GM23338 (cell line): ENCODE data around the gene GP1BB. TPM values are rescaled to one million over a fixed set of nuclear protein-coding genes. Genes with fewer than 3 reads are reported as not detected.

Experiments used
- ATAC-seq: fragments of 200-7000 bp; cut with Tn5 transposase; 3 replicates; pipeline ENCODE4 v1.9.1; 2020
- DNase-seq: peaks from one replicate; pipeline ENCODE4 v3.0.0-alpha.2; 2015; ENCODE audit warnings: low spot score
- H2AFZ ChIP-seq: fragments of 200-600 bp; sonication (generic); 2 replicates; pipeline ENCODE4 v1.8.0; 2016; ENCODE audit warnings: antibody characterized with exemption, mild to moderate bottlenecking, moderate library complexity
- H3F3A ChIP-seq: fragments of 200-600 bp; sonication (generic); replicated peaks from 2 replicates; pipeline ENCODE4 v1.8.0; 2017; ENCODE audit warnings: antibody characterized with exemption, mixed run types, low read depth
- H3K27ac ChIP-seq: fragments of 200-600 bp; sonication (generic); 2 replicates; pipeline ENCODE4 v1.6.1; 2016; ENCODE audit warnings: low read depth
- H3K27me3 ChIP-seq: fragments of 200-600 bp; sonication (generic); 2 replicates; pipeline ENCODE4 v1.8.0; 2016; ENCODE audit warnings: mild to moderate bottlenecking, mixed run types, moderate library complexity; ENCODE audit not compliant: insufficient read depth
- H3K36me3 ChIP-seq: fragments of 200-600 bp; sonication (generic); 2 replicates; pipeline ENCODE4 v1.8.0; 2016; ENCODE audit warnings: mild to moderate bottlenecking; ENCODE audit not compliant: insufficient read depth
- H3K4me1 ChIP-seq: fragments of 200-600 bp; sonication (generic); 2 replicates; pipeline ENCODE4 v1.8.0; 2016; ENCODE audit warnings: mild to moderate bottlenecking, moderate library complexity; ENCODE audit not compliant: insufficient read depth
- H3K4me2 ChIP-seq: fragments of 200-600 bp; sonication (generic); 2 replicates; pipeline ENCODE4 v1.7.1; 2017; ENCODE audit warnings: mixed run types
- H3K4me3 ChIP-seq: fragments of 200-600 bp; sonication (generic); 2 replicates; pipeline ENCODE4 v1.6.1; 2016; ENCODE audit warnings: mixed run types
- H3K79me2 ChIP-seq: fragments of 200-600 bp; sonication (generic); replicated peaks from 2 replicates; pipeline ENCODE4 v1.8.0; 2017; ENCODE audit warnings: mild to moderate bottlenecking; ENCODE audit not compliant: insufficient read depth
- H3K9me2 ChIP-seq: fragments of 200-600 bp; sonication (generic); 2 replicates; pipeline ENCODE4 v1.8.0; 2017; ENCODE audit not compliant: insufficient read depth
- H4K20me1 ChIP-seq: fragments of 200-600 bp; sonication (generic); replicated peaks from 2 replicates; pipeline ENCODE4 v1.8.0; 2017; ENCODE audit warnings: mild to moderate bottlenecking; ENCODE audit not compliant: insufficient read depth
- H3K27ac Mint-ChIP-seq: 2 replicates; pipeline ENCODE4 v1.8.0; 2020; ENCODE audit warnings: inconsistent platforms, mild to moderate bottlenecking, moderate library complexity, mixed read lengths
- H3K27me3 Mint-ChIP-seq: 3 replicates; pipeline ENCODE4 v1.8.0; 2022; ENCODE audit warnings: low read depth, mild to moderate bottlenecking, moderate library complexity, mixed read lengths, inconsistent platforms; ENCODE audit not compliant: insufficient read depth, poor library complexity
- H3K36me3 Mint-ChIP-seq: 3 replicates; pipeline ENCODE4 v1.8.0; 2021; ENCODE audit warnings: low read depth, mild to moderate bottlenecking, inconsistent platforms, moderate library complexity, mixed read lengths
- H3K4me1 Mint-ChIP-seq: 3 replicates; pipeline ENCODE4 v1.8.0; 2020; ENCODE audit warnings: mild to moderate bottlenecking, inconsistent platforms, mixed read lengths
- H3K4me3 Mint-ChIP-seq: 3 replicates; pipeline ENCODE4 v1.8.0; 2021; ENCODE audit warnings: moderate library complexity, mild to moderate bottlenecking, inconsistent platforms, mixed read lengths
- H3K9me3 Mint-ChIP-seq: 3 replicates; pipeline ENCODE4 v1.8.0; 2020; ENCODE audit warnings: moderate library complexity, mild to moderate bottlenecking, inconsistent platforms, mixed read lengths
- CREB1 ChIP-seq: fragments of 250-450 bp; sonication (Bioruptor Pico); IDR thresholded peaks from 2 replicates; pipeline ENCODE4 v1.5.0; 2020; ENCODE audit warnings: low read depth, mild to moderate bottlenecking, moderate library complexity
- EZH2 ChIP-seq: fragments of 200-600 bp; sonication (generic); IDR thresholded peaks from one replicate; pipeline ENCODE4 v1.8.0; 2017; ENCODE audit warnings: antibody characterized with exemption, mild to moderate bottlenecking, low read depth; ENCODE audit not compliant: unreplicated experiment
- EZH2phosphoT487 ChIP-seq: fragments of 200-600 bp; sonication (generic); IDR thresholded peaks from one replicate; pipeline ENCODE4 v1.8.1; 2018; ENCODE audit warnings: antibody characterized with exemption; ENCODE audit not compliant: unreplicated experiment
- JUNB ChIP-seq: IDR thresholded peaks from one replicate; pipeline ENCODE4 v1.6.1; 2016; ENCODE audit warnings: antibody characterized with exemption; ENCODE audit not compliant: unreplicated experiment
- NANOG ChIP-seq: IDR thresholded peaks from 2 replicates; pipeline ENCODE4 v1.6.1; 2016; ENCODE audit warnings: antibody characterized with exemption, borderline replicate concordance
- POLR2AphosphoS5 ChIP-seq: IDR thresholded peaks from 2 replicates; pipeline ENCODE4 v1.6.1; 2016; ENCODE audit warnings: antibody characterized with exemption, low read depth
- STAT1 ChIP-seq: IDR thresholded peaks from one replicate; pipeline ENCODE4 v1.6.1; 2016; ENCODE audit warnings: antibody characterized with exemption; ENCODE audit not compliant: unreplicated experiment
- ZNF114 ChIP-seq: fragments of 250-450 bp; sonication (Bioruptor Pico); IDR thresholded peaks from 2 replicates; pipeline ENCODE4 v1.5.0; 2020; ENCODE audit warnings: mild to moderate bottlenecking, moderate library complexity
- ZNF331 ChIP-seq: fragments of 250-450 bp; sonication (Bioruptor Pico); IDR thresholded peaks from 2 replicates; pipeline ENCODE4 v1.5.0; 2020; ENCODE audit warnings: low read depth, mild to moderate bottlenecking, moderate library complexity
- polyA plus RNA-seq: library from polyadenylated mRNA; unstranded; fragments of >200 nt; fragmentation: Nextera tagmentation; extraction: Ambion mirVana; gene quantifications from 2 replicates; pipeline ENCODE4 v1.2.1, GENCODE V29; 2016
- total RNA-seq: library from RNA; depleted of rRNA; stranded (reverse); fragments of >200 nt; shearing (Covaris generic); gene quantifications from 2 replicates; pipeline ENCODE4 v1.2.3, GENCODE V29; 2014
- TF ChIP-seq, protein P1 (sequence below): IDR thresholded peaks from 2 replicates; pipeline ENCODE4 v1.6.1; 2016; ENCODE audit warnings: antibody characterized with exemption
- TF ChIP-seq, protein P2 (sequence below): IDR thresholded peaks from one replicate; pipeline ENCODE4 v1.6.1; 2018; ENCODE audit warnings: antibody characterized with exemption; ENCODE audit not compliant: unreplicated experiment
- TF ChIP-seq, protein P3 (sequence below): fragments of 250-450 bp; sonication (Bioruptor Pico); IDR thresholded peaks from 2 replicates; pipeline ENCODE4 v1.5.0; 2020; ENCODE audit warnings: mild to moderate bottlenecking, moderate library complexity
- TF ChIP-seq, protein P4 (sequence below), 2 experiments: fragments of 200-600 bp in 1 of 2; sonication (generic) in 1 of 2; conservative IDR thresholded peaks; 2 replicates each; pipeline versions ENCODE4 v1.5.1 to v1.6.1; 2016 to 2017; ENCODE audit warnings: antibody characterized with exemption in 2 of 2, low read depth in 2 of 2, mild to moderate bottlenecking in 2 of 2, moderate library complexity in 1 of 2

GP1BB gene
- total and polyA plus RNA-seq, 2 experiments from 2014 or later, result 0.53 to 1.3 TPM

DNA sequence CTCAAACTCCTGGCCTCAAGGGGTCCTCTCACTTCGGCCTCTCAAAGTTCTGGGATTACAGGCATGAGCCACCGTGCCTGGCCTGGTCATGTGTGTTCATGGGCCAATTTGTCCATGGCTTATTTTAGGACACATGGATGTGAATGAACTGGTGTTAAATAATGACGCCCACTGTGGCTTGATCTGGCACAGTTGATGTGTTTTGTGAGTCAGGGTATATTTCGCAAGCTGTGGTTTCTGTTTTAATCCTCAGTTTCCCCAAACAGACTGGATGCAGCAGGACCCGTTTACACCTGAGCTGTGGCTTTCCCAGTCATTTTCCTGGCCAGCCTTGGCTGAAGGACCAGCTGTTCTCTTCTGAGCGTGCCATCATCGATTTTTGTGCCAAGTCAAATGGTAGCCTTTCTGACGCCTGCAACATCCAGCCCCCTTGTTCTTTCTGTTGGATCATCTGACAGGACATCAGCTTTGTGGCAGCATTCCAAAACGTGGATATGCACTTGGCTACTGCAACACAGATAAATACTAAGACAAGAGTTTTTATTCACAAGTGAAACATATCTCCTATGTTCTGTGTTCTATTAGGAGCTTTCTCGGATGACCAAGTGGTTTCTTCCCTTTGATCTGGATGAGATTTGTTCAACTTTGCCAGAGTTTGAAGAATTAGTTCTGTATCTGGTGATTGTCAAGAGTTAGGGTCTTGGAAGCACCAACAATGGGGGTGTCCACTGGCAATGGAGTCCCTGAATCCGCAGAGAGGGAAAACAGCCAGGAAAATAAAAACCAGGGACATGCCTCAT, 49.0 kb upstream of the GP1BB start:
- ATAC-seq, result no peak
- peaks cover 8% of the 10 kb centered on the region for H3K4me1 Mint-ChIP-seq
- H3K36me3 Mint-ChIP-seq, result no peaks in the 10 kb centered on the region
- H3K27me3 Mint-ChIP-seq, result peaks cover 7% of the 10 kb centered on the region
- Histone ChIP-seq H3K79me2 (no peaks in the 10 kb centered on the region), H3K27me3 (no peaks in the 10 kb centered on the region), H3F3A (no peaks in the 10 kb centered on the region), H3K27ac (no peak overlapping the region), H3K36me3 (no peaks in the 10 kb centered on the region), H3K4me1 (peaks cover 9% of the 10 kb centered on the region; the same call in 1 of the 2 replicates), H3K4me2 (no peak overlapping the region), H3K9me2 (peaks cover 12% of the 10 kb centered on the region), H3K4me3 (no peak overlapping the region), H2AFZ (no peak overlapping the region), H4K20me1 (no peaks in the 10 kb centered on the region)
- peaks cover 6% of the 10 kb centered on the region; the same call in 2 of the 3 replicates for H3K9me3 Mint-ChIP-seq
- no peak overlapping the region for H3K27ac Mint-ChIP-seq
- no peak for TF ChIP-seq POLR2AphosphoS5
- TF ChIP-seq, protein P1, sequence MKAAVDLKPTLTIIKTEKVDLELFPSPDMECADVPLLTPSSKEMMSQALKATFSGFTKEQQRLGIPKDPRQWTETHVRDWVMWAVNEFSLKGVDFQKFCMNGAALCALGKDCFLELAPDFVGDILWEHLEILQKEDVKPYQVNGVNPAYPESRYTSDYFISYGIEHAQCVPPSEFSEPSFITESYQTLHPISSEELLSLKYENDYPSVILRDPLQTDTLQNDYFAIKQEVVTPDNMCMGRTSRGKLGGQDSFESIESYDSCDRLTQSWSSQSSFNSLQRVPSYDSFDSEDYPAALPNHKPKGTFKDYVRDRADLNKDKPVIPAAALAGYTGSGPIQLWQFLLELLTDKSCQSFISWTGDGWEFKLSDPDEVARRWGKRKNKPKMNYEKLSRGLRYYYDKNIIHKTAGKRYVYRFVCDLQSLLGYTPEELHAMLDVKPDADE, result no peak
- no peak for TF ChIP-seq EZH2phosphoT487
- TF ChIP-seq CREB1 (CRISPR knock-in tag), result no peak
- no peak for TF ChIP-seq EZH2
- TF ChIP-seq, protein P2, sequence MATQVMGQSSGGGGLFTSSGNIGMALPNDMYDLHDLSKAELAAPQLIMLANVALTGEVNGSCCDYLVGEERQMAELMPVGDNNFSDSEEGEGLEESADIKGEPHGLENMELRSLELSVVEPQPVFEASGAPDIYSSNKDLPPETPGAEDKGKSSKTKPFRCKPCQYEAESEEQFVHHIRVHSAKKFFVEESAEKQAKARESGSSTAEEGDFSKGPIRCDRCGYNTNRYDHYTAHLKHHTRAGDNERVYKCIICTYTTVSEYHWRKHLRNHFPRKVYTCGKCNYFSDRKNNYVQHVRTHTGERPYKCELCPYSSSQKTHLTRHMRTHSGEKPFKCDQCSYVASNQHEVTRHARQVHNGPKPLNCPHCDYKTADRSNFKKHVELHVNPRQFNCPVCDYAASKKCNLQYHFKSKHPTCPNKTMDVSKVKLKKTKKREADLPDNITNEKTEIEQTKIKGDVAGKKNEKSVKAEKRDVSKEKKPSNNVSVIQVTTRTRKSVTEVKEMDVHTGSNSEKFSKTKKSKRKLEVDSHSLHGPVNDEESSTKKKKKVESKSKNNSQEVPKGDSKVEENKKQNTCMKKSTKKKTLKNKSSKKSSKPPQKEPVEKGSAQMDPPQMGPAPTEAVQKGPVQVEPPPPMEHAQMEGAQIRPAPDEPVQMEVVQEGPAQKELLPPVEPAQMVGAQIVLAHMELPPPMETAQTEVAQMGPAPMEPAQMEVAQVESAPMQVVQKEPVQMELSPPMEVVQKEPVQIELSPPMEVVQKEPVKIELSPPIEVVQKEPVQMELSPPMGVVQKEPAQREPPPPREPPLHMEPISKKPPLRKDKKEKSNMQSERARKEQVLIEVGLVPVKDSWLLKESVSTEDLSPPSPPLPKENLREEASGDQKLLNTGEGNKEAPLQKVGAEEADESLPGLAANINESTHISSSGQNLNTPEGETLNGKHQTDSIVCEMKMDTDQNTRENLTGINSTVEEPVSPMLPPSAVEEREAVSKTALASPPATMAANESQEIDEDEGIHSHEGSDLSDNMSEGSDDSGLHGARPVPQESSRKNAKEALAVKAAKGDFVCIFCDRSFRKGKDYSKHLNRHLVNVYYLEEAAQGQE, result no peak
- TF ChIP-seq STAT1, result no peak
- no peak for TF ChIP-seq ZNF114 (CRISPR knock-in tag)
- TF ChIP-seq, protein P3, sequence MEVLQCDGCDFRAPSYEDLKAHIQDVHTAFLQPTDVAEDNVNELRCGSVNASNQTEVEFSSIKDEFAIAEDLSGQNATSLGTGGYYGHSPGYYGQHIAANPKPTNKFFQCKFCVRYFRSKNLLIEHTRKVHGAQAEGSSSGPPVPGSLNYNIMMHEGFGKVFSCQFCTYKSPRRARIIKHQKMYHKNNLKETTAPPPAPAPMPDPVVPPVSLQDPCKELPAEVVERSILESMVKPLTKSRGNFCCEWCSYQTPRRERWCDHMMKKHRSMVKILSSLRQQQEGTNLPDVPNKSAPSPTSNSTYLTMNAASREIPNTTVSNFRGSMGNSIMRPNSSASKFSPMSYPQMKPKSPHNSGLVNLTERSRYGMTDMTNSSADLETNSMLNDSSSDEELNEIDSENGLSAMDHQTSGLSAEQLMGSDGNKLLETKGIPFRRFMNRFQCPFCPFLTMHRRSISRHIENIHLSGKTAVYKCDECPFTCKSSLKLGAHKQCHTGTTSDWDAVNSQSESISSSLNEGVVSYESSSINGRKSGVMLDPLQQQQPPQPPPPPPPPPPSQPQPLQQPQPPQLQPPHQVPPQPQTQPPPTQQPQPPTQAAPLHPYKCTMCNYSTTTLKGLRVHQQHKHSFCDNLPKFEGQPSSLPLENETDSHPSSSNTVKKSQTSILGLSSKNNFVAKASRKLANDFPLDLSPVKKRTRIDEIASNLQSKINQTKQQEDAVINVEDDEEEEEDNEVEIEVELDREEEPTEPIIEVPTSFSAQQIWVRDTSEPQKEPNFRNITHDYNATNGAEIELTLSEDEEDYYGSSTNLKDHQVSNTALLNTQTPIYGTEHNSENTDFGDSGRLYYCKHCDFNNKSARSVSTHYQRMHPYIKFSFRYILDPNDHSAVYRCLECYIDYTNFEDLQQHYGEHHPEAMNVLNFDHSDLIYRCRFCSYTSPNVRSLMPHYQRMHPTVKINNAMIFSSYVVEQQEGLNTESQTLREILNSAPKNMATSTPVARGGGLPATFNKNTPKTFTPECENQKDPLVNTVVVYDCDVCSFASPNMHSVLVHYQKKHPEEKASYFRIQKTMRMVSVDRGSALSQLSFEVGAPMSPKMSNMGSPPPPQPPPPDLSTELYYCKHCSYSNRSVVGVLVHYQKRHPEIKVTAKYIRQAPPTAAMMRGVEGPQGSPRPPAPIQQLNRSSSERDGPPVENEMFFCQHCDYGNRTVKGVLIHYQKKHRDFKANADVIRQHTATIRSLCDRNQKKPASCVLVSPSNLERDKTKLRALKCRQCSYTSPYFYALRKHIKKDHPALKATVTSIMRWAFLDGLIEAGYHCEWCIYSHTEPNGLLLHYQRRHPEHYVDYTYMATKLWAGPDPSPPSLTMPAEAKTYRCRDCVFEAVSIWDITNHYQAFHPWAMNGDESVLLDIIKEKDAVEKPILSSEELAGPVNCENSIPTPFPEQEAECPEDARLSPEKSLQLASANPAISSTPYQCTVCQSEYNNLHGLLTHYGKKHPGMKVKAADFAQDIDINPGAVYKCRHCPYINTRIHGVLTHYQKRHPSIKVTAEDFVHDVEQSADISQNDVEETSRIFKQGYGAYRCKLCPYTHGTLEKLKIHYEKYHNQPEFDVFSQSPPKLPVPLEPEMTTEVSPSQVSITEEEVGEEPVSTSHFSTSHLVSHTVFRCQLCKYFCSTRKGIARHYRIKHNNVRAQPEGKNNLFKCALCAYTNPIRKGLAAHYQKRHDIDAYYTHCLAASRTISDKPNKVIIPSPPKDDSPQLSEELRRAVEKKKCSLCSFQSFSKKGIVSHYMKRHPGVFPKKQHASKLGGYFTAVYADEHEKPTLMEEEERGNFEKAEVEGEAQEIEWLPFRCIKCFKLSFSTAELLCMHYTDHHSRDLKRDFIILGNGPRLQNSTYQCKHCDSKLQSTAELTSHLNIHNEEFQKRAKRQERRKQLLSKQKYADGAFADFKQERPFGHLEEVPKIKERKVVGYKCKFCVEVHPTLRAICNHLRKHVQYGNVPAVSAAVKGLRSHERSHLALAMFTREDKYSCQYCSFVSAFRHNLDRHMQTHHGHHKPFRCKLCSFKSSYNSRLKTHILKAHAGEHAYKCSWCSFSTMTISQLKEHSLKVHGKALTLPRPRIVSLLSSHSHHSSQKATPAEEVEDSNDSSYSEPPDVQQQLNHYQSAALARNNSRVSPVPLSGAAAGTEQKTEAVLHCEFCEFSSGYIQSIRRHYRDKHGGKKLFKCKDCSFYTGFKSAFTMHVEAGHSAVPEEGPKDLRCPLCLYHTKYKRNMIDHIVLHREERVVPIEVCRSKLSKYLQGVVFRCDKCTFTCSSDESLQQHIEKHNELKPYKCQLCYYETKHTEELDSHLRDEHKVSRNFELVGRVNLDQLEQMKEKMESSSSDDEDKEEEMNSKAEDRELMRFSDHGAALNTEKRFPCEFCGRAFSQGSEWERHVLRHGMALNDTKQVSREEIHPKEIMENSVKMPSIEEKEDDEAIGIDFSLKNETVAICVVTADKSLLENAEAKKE (CRISPR knock-in tag), result no peak
- no peak for TF ChIP-seq NANOG
- TF ChIP-seq, protein P4, sequence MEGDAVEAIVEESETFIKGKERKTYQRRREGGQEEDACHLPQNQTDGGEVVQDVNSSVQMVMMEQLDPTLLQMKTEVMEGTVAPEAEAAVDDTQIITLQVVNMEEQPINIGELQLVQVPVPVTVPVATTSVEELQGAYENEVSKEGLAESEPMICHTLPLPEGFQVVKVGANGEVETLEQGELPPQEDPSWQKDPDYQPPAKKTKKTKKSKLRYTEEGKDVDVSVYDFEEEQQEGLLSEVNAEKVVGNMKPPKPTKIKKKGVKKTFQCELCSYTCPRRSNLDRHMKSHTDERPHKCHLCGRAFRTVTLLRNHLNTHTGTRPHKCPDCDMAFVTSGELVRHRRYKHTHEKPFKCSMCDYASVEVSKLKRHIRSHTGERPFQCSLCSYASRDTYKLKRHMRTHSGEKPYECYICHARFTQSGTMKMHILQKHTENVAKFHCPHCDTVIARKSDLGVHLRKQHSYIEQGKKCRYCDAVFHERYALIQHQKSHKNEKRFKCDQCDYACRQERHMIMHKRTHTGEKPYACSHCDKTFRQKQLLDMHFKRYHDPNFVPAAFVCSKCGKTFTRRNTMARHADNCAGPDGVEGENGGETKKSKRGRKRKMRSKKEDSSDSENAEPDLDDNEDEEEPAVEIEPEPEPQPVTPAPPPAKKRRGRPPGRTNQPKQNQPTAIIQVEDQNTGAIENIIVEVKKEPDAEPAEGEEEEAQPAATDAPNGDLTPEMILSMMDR (conservative IDR thresholded peaks at IDR 0.05; ENCODE audit: low read depth in 2 of 2), result no peak
- no peak for TF ChIP-seq ZNF331 (CRISPR knock-in tag)
- TF ChIP-seq JUNB, result no peak
- no peak overlapping the region for H3K4me3 Mint-ChIP-seq
- no peak for DNase-seq
